Left lung (tissue), 14 donors: ENCODE results near the gene HSCB. TPM values are rescaled to one million over a fixed set of nuclear protein-coding genes. Genes with fewer than 3 reads are reported as not detected.
"Not testable (repeated sequence)": the region's sequence is repeated elsewhere in the genome, so short reads cannot be mapped to it uniquely, and the experiment has no call there.

Experiments
- ATAC-seq: fragments of 200-7000 bp; cut with Tn5 transposase; one replicate; pipeline ENCODE4 v1.9.1; 2020; ENCODE audit warnings: moderate library complexity
- DNase-seq, 4 donors: peaks; one replicate each; pipeline ENCODE4 v3.0.0-alpha.2; 2013 to 2020
- H3K27ac ChIP-seq, 2 donors: fragments of 200-600 bp; sonication (generic) in 1 of 2; one replicate each; pipeline versions ENCODE4 v1.5.0 to v1.8.0; 2020 to 2021
- H3K27me3 ChIP-seq, 2 donors: fragments of 200-600 bp; sonication (generic) in 1 of 2; one replicate each; pipeline versions ENCODE4 v1.5.0 to v1.8.0; 2020 to 2021
- H3K36me3 ChIP-seq, 2 donors: fragments of 200-600 bp; sonication (generic) in 1 of 2; one replicate each; pipeline versions ENCODE4 v1.5.0 to v1.8.0; 2020 to 2021
- H3K4me1 ChIP-seq, 2 donors: fragments of 200-600 bp; one replicate each; pipeline ENCODE4 v1.8.0; 2021
- H3K4me3 ChIP-seq, 2 donors: fragments of 200-600 bp; sonication (generic) in 1 of 2; one replicate each; pipeline versions ENCODE4 v1.5.0 to v1.8.0; 2020 to 2021; ENCODE audit warnings: mild to moderate bottlenecking in 1 of 2
- H3K9me3 ChIP-seq, 2 donors: fragments of 200-600 bp; sonication (generic) in 1 of 2; one replicate each; pipeline versions ENCODE4 v1.5.0 to v1.8.0; 2020 to 2021
- CTCF ChIP-seq, 2 donors: fragments of 200-600 bp; sonication (generic) in 1 of 2; IDR thresholded peaks; one replicate each; pipeline versions ENCODE4 v1.5.0 to v1.8.0; 2021; ENCODE audit warnings: antibody characterized with exemption in 2 of 2
- intact Hi-C, 2 donors: fragments of 100-400 bp; cut with DNase I; formaldehyde crosslinking; loops; one replicate each; pipeline versions ENCODE4 v1.11.2 to v1.14.2; 2022
- long read RNA-seq, 12 donors: library from polyadenylated mRNA in 2 of 12; unstranded in 2 of 12; transcript quantifications; one replicate each; pipeline ENCODE4 v2.0.0 and lab custom pipeline, GENCODE V29; 2019 to 2026
- polyA plus RNA-seq, 6 donors: library from polyadenylated mRNA; unstranded; fragments of 120-200 nt; gene quantifications; one replicate each; pipeline ENCODE4 v1.2.1, GENCODE V29; 2013; ENCODE audit not compliant: insufficient read length in 6 of 6
- total RNA-seq, 2 donors: library from RNA; stranded (reverse); fragmentation: NEBNext Ultra II Directional; extraction: Animal tissue kit (Norgen Biotek cat#: 25700); gene quantifications; one replicate each; pipeline ENCODE4 v1.2.1, GENCODE V29; 2021
- donor health status: DM: no; HTN: yes; CAD: no.
- donor health status: DM: no; HTN: no; CAD: no.

Gene HSCB
- total RNA-seq (10 to 100 TPM; 11.6 to 12.1 TPM), polyA plus RNA-seq (10 to 100 TPM; 19.0 to 21.6 (median 20.8) TPM)
- long read RNA-seq, donor 1, transcript HSCB-201 (6 exons, 1,114 nt) = major isoform, 7 of 39 reads
- long read RNA-seq, donor 1, transcript HSCB-203 (6 exons, 792 nt) = minor isoform, 5 of 39 reads
- long read RNA-seq, donor 1, partial matches to known transcripts = 21 of 39 reads
- long read RNA-seq, donor 1, other reads (novel, unspliced or antisense) = 0 of 39 reads
- long read RNA-seq, donor 2, transcript HSCB-201 (6 exons, 1,114 nt) = major isoform, 5 of 6 reads
- long read RNA-seq, donor 2, partial matches to known transcripts = 0 of 6 reads
- long read RNA-seq, donor 2, other reads (novel, unspliced or antisense) = 0 of 6 reads
- long read RNA-seq, donor 3, transcript HSCB-201 (6 exons, 1,114 nt) = major isoform, 5 of 8 reads
- long read RNA-seq, donor 3, partial matches to known transcripts = 0 of 8 reads
- long read RNA-seq, donor 3, other reads (novel, unspliced or antisense) = 0 of 8 reads
- long read RNA-seq, donor 4, transcript HSCB-201 (6 exons, 1,114 nt) = major isoform, 7 of 16 reads
- long read RNA-seq, donor 4, partial matches to known transcripts = 2 of 16 reads
- long read RNA-seq, donor 4, other reads (novel, unspliced or antisense) = 3 of 16 reads
- long read RNA-seq, donor 5, partial matches to known transcripts = 0 of 4 reads
- long read RNA-seq, donor 5, other reads (novel, unspliced or antisense) = 0 of 4 reads
- long read RNA-seq, donor 6, transcript HSCB-201 (6 exons, 1,114 nt) = major isoform, 9 of 13 reads
- long read RNA-seq, donor 6, partial matches to known transcripts = 0 of 13 reads
- long read RNA-seq, donor 6, other reads (novel, unspliced or antisense) = 0 of 13 reads
- long read RNA-seq, donor 7, partial matches to known transcripts = 0 of 7 reads
- long read RNA-seq, donor 7, other reads (novel, unspliced or antisense) = 0 of 7 reads
- long read RNA-seq, donor 8, partial matches to known transcripts = 0 of 5 reads
- long read RNA-seq, donor 8, other reads (novel, unspliced or antisense) = 0 of 5 reads
- long read RNA-seq, donor 9 = 0 reads
- long read RNA-seq, donor 10, partial matches to known transcripts = 1 of 12 reads
- long read RNA-seq, donor 10, other reads (novel, unspliced or antisense) = 7 of 12 reads
- long read RNA-seq, donor 11, transcript HSCB-201 (6 exons, 1,114 nt) = major isoform, 6 of 8 reads
- long read RNA-seq, donor 11, partial matches to known transcripts = 0 of 8 reads
- long read RNA-seq, donor 11, other reads (novel, unspliced or antisense) = 0 of 8 reads
- long read RNA-seq, donor 12, transcript HSCB-201 (6 exons, 1,114 nt) = major isoform, 6 of 11 reads
- long read RNA-seq, donor 12, partial matches to known transcripts = 0 of 11 reads
- long read RNA-seq, donor 12, other reads (novel, unspliced or antisense) = 0 of 11 reads

- DNase-seq (peak; percentile 95 to 99 (median 97)), ATAC-seq (peak; percentile 97)
- Histone ChIP-seq H3K27ac (peak within 1 kb of the TSS; percentile 97 to 99), H3K9me3 (no peaks in the 10 kb centered on the region), H3K36me3 (peaks cover 0 to 40% of the 10 kb centered on the region in 2 donors), H3K27me3 (no peaks in the 10 kb centered on the region), H3K4me3 (peak within 1 kb of the TSS; percentile 93 to 98), H3K4me1 (peaks cover 14 to 23% of the 10 kb centered on the region in 2 donors)
- no peak for TF ChIP-seq CTCF (IDR thresholded peaks at IDR 0.05)
- intact Hi-C loops = no loop called here
Measured at GRCh38 chr22:28741785-28742561, at the start of gene HSCB, which contains the start of gene CHEK2. HSCB (plus strand) TSS chr22:28742039; CDS start chr22:28742096, 57 bp downstream. CHEK2 (minus strand) TSS chr22:28741820; CDS start chr22:28734721, 7,099 bp downstream.

- H3K9me3 ChIP-seq, DNase-seq, ATAC-seq, intact Hi-C loops, H3K4me1 ChIP-seq, H3K4me3 ChIP-seq, H3K27me3 ChIP-seq, H3K27ac ChIP-seq: not testable (repeated sequence)
- H3K36me3 ChIP-seq = peaks cover 0 to 29% of the 10 kb centered on the region in 2 donors
Measured at GRCh38 chr22:28693041-28693760, 48.6 kb upstream of the HSCB start.

- no peak for ATAC-seq
- intact Hi-C loops = no loop called here
- no peak for TF ChIP-seq CTCF (IDR thresholded peaks at IDR 0.05)
- Histone ChIP-seq H3K9me3 (no peaks in the 10 kb centered on the region), H3K4me1 (no peaks in the 10 kb centered on the region), H3K4me3 (no peak overlapping the region), H3K27ac (no peak overlapping the region), H3K27me3 (no peaks in the 10 kb centered on the region), H3K36me3 (peaks cover 0 to 11% of the 10 kb centered on the region in 2 donors)
- no peak for DNase-seq
Measured at GRCh38 chr22:28702891-28703290, 38.9 kb upstream of the HSCB start.

- no peak for TF ChIP-seq CTCF (IDR thresholded peaks at IDR 0.05)
- intact Hi-C loops = no loop called here
- DNase-seq (no peak), ATAC-seq (no peak)
- Histone ChIP-seq H3K4me3 (no peak overlapping the region), H3K27ac (no peak overlapping the region), H3K4me1 (no peaks in the 10 kb centered on the region), H3K36me3 (peaks cover 0 to 10% of the 10 kb centered on the region in 2 donors), H3K9me3 (no peaks in the 10 kb centered on the region), H3K27me3 (no peaks in the 10 kb centered on the region)
Measured at GRCh38 chr22:28703436-28703835, 38.4 kb upstream of the HSCB start.
